Right lobe of liver (tissue), 6 donors: ENCODE results near the gene KIFC3. TPM values are rescaled to one million over a fixed set of nuclear protein-coding genes. Genes with fewer than 3 reads are reported as not detected.

Experiments
- ATAC-seq, 4 donors: fragments of 200-7000 bp; cut with Tn5 transposase; one replicate each; pipeline ENCODE4 v1.9.1; 2020; ENCODE audit warnings: mild to moderate bottlenecking in 4 of 4, moderate library complexity in 4 of 4
- DNase-seq, 3 donors: peaks; one replicate each; pipeline ENCODE4 v3.0.0-alpha.2; 2020
- H3K27ac ChIP-seq, 3 donors: fragments of 200-600 bp; one replicate each; pipeline ENCODE4 v1.8.0; 2022
- H3K27me3 ChIP-seq, 2 donors: fragments of 200-600 bp; one replicate each; pipeline ENCODE4 v1.8.0; 2022
- H3K36me3 ChIP-seq, 4 donors: fragments of 200-600 bp; sonication (generic) in 1 of 4; one replicate each; pipeline versions ENCODE4 v1.5.1 to v1.8.0; 2017 to 2022; ENCODE audit warnings: control low read depth in 1 of 4
- H3K4me1 ChIP-seq, 4 donors: fragments of 200-600 bp; sonication (generic) in 1 of 4; one replicate each; pipeline versions ENCODE4 v1.5.1 to v1.8.0; 2017 to 2022; ENCODE audit warnings: control low read depth in 1 of 4
- H3K4me3 ChIP-seq, 3 donors: fragments of 200-600 bp; one replicate each; pipeline ENCODE4 v1.8.0; 2022
- H3K9me3 ChIP-seq, 4 donors: fragments of 200-600 bp; sonication (generic) in 1 of 4; one replicate each; pipeline versions ENCODE4 v1.5.1 to v1.8.0; 2017 to 2022; ENCODE audit warnings: control low read depth in 1 of 4
- CTCF ChIP-seq, 4 donors: fragments of 200-600 bp in 3 of 4; fragments of 450-650 bp in 1 of 4; IDR thresholded peaks; one replicate each; pipeline versions ENCODE4 v1.5.1 to v1.8.0; 2016 to 2022; ENCODE audit warnings: antibody characterized with exemption in 4 of 4, mild to moderate bottlenecking in 2 of 4
- POLR2A ChIP-seq: fragments of 450-650 bp; IDR thresholded peaks from one replicate; pipeline ENCODE4 v1.6.1; 2017; ENCODE audit warnings: antibody characterized with exemption, mild to moderate bottlenecking
- WGBS: methylation state at CpG from one replicate; pipeline ENCODE4 v1.1.6; 2018; ENCODE audit warnings: low coverage, low lambda C conversion rate; ENCODE audit not compliant: insufficient coverage; ENCODE audit errors: missing lambda C conversion rate; 5-methylcytosine and 5-hydroxymethylcytosine counted together
- intact Hi-C, 2 donors: fragments of 100-400 bp; cut with DNase I; formaldehyde crosslinking; loops; one replicate each; pipeline versions ENCODE4 v1.11.2 to v1.14.1; 2022
- total RNA-seq, 6 experiments: library from RNA; depleted of rRNA in 2 of 6; stranded (reverse); fragments of >200 nt in 2 of 6; fragmentation: NEBNext Ultra II Directional in 3 of 6; extraction: Animal tissue kit (Norgen Biotek cat#: 25700) in 3 of 6; gene quantifications; one replicate each; pipeline versions ENCODE4 v1.1.0 to v1.2.4, GENCODE V29; 2016 to 2023
- donor health status: DM: no; HTN: yes; CAD: no.
- donor health status: DM: no; HTN: no; CAD: no.
- donor health status: DM: no; HTN: no; CAD: no.
- donor health status: DM: no; HTN: yes; CAD: no.
- donor health status: DM: no; HTN: yes; CAD: no.

The KIFC3 gene
- total RNA-seq, 6 experiments from 2014 or later: 20.3 to 88.9 (median 46.4) TPM

- Histone ChIP-seq H3K36me3 (peaks cover 0 to 57% (median 35%) of the 10 kb centered on the region in 4 donors), H3K9me3 (no peaks in the 10 kb centered on the region), H3K4me1 (no peaks in the 10 kb centered on the region), H3K4me3 (no peak overlapping the region), H3K27me3 (no peaks in the 10 kb centered on the region), H3K27ac (no peak overlapping the region)
- intact Hi-C loops: no loop called here
- TF ChIP-seq CTCF (IDR thresholded peaks at IDR 0.05): no peak
- TF ChIP-seq POLR2A: no peak
- ATAC-seq: no peak
- 92% methylated on average over 13 of the region's 26 CpGs for WGBS
- no peak for DNase-seq
Measured at GRCh38 chr16:57771141-57771785, 31.0 kb downstream of the KIFC3 start.

- DNase-seq: no peak
- ATAC-seq: no peak
- WGBS: no CpG with 5 or more reads among the region's 15 CpGs
- Histone ChIP-seq H3K4me3 (no peak overlapping the region), H3K9me3 (no peaks in the 10 kb centered on the region), H3K27me3 (no peaks in the 10 kb centered on the region), H3K27ac (no peak overlapping the region), H3K36me3 (peaks cover 0 to 56% (median 32%) of the 10 kb centered on the region in 4 donors), H3K4me1 (no peaks in the 10 kb centered on the region)
- intact Hi-C loops: no loop called here
- TF ChIP-seq CTCF (IDR thresholded peaks at IDR 0.05) (no peak), POLR2A (no peak)
Measured at GRCh38 chr16:57770361-57770760, 31.9 kb downstream of the KIFC3 start.

- no peaks in the 10 kb centered on the region for H3K4me1 ChIP-seq
- no peaks in the 10 kb centered on the region for H3K27me3 ChIP-seq
- WGBS: 60% methylated on average over 1 of the region's 22 CpGs
- no peak overlapping the region for H3K4me3 ChIP-seq
- H3K27ac ChIP-seq: no peak overlapping the region
- intact Hi-C loops: loop anchor here in 1 of 2 donors (10.0 kb wide), 1 partner anchor 245 kb away; no protein-coding TSS in a partner anchor
- peaks cover 0 to 56% (median 32%) of the 10 kb centered on the region in 4 donors for H3K36me3 ChIP-seq
- no peak for DNase-seq
- H3K9me3 ChIP-seq: no peaks in the 10 kb centered on the region
- ATAC-seq: no peak
- no peak for TF ChIP-seq POLR2A
- TF ChIP-seq CTCF (IDR thresholded peaks at IDR 0.05): no peak
Measured at GRCh38 chr16:57769541-57770145, 32.6 kb downstream of the KIFC3 start.

- no peak overlapping the region for H3K27ac ChIP-seq
- ATAC-seq: no peak
- no peak overlapping the region for H3K4me3 ChIP-seq
- no peaks in the 10 kb centered on the region for H3K27me3 ChIP-seq
- intact Hi-C loops: loop anchor here in 1 of 2 donors (10.0 kb wide), 1 partner anchor 248 kb away; no protein-coding TSS in a partner anchor
- TF ChIP-seq CTCF (IDR thresholded peaks at IDR 0.05) (no peak), POLR2A (no peak)
- 93% methylated on average over 3 of the region's 15 CpGs for WGBS
- H3K9me3 ChIP-seq: no peaks in the 10 kb centered on the region
- peaks cover 0 to 70% (median 33%) of the 10 kb centered on the region in 4 donors for H3K36me3 ChIP-seq
- no peak for DNase-seq
- H3K4me1 ChIP-seq: no peaks in the 10 kb centered on the region
Measured at GRCh38 chr16:57766714-57767348, 35.5 kb downstream of the KIFC3 start.
